ENCODE measurements around the gene PLXNA4.

DNA sequence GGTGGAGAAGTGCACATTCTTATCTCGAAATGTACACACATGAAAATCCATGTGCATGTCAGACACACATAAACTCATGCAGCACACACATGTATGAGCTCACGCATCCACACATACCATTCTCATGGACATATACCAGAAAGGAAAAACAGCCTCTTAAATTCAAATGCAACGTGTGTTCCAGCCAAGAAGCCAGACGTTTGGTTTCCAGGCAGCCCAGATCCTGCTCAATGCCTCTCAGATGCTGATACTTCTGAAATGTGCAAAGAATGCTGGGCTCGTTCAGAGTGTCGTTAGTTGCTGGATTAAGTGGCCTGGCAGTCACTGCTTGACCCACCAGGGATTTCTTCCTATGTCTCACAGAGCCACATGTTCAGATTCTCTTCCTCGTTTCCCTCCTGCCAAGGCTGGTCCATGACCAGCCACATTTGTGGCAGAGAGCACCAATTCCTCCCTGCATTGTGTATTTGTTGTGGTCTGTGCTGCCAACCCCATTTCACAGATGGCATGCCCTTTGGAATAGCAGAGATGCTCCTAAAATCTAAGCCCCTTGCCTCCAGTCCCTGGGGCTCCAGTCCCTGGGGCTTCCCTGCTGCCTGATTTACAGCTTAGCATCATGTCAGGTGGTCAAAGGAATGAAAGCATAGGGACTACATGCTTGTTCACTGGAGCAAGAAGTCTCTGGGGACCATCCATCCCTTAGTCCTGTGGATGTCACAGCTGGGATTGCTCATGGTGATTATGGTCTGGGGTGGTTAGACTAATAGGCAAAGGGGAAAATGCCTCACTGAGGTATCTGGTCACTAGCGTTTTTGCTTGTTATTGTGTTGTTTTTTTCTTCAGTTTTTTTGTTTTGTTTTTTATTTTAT is 426.6 kb downstream of the PLXNA4 start:
- TF ChIP-seq CTCF (IDR thresholded peaks at IDR 0.05) (no peak), POLR2A (IDR thresholded peaks at IDR 0.05) (no peak), POLR2AphosphoS5 (IDR thresholded peaks at IDR 0.05) (no peak)

All from gastroesophageal sphincter (tissue), 3 donors.